Hepatocyte (in vitro differentiated cells): ENCODE results near the gene EIPR1.

ENCODE experiments used
- CTCF ChIP-seq: fragments of 200-600 bp; sonication (generic); IDR thresholded peaks from 2 replicates; pipeline ENCODE4 v1.5.1; 2016; ENCODE audit warnings: antibody characterized with exemption, mild to moderate bottlenecking; ENCODE audit not compliant: poor library complexity
- EZH2phosphoT487 ChIP-seq: fragments of 200-600 bp; sonication (generic); IDR thresholded peaks from one replicate; pipeline ENCODE4 v1.6.1; 2018; ENCODE audit warnings: antibody characterized with exemption, mild to moderate bottlenecking, low read depth, moderate library complexity; ENCODE audit not compliant: unreplicated experiment, severe bottlenecking

GRCh38 chr2:3411103-3411502 is 33.5 kb upstream of the EIPR1 start:
- no peak for TF ChIP-seq CTCF
- no peak for TF ChIP-seq EZH2phosphoT487
